ENCODE measurements around the gene ANKIB1.
"Not testable (repeated sequence)": the region's sequence is repeated elsewhere in the genome, so short reads cannot be mapped to it uniquely, and the experiment has no call there.

Gene ANKIB1, protein sequence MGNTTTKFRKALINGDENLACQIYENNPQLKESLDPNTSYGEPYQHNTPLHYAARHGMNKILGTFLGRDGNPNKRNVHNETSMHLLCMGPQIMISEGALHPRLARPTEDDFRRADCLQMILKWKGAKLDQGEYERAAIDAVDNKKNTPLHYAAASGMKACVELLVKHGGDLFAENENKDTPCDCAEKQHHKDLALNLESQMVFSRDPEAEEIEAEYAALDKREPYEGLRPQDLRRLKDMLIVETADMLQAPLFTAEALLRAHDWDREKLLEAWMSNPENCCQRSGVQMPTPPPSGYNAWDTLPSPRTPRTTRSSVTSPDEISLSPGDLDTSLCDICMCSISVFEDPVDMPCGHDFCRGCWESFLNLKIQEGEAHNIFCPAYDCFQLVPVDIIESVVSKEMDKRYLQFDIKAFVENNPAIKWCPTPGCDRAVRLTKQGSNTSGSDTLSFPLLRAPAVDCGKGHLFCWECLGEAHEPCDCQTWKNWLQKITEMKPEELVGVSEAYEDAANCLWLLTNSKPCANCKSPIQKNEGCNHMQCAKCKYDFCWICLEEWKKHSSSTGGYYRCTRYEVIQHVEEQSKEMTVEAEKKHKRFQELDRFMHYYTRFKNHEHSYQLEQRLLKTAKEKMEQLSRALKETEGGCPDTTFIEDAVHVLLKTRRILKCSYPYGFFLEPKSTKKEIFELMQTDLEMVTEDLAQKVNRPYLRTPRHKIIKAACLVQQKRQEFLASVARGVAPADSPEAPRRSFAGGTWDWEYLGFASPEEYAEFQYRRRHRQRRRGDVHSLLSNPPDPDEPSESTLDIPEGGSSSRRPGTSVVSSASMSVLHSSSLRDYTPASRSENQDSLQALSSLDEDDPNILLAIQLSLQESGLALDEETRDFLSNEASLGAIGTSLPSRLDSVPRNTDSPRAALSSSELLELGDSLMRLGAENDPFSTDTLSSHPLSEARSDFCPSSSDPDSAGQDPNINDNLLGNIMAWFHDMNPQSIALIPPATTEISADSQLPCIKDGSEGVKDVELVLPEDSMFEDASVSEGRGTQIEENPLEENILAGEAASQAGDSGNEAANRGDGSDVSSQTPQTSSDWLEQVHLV

DNA sequence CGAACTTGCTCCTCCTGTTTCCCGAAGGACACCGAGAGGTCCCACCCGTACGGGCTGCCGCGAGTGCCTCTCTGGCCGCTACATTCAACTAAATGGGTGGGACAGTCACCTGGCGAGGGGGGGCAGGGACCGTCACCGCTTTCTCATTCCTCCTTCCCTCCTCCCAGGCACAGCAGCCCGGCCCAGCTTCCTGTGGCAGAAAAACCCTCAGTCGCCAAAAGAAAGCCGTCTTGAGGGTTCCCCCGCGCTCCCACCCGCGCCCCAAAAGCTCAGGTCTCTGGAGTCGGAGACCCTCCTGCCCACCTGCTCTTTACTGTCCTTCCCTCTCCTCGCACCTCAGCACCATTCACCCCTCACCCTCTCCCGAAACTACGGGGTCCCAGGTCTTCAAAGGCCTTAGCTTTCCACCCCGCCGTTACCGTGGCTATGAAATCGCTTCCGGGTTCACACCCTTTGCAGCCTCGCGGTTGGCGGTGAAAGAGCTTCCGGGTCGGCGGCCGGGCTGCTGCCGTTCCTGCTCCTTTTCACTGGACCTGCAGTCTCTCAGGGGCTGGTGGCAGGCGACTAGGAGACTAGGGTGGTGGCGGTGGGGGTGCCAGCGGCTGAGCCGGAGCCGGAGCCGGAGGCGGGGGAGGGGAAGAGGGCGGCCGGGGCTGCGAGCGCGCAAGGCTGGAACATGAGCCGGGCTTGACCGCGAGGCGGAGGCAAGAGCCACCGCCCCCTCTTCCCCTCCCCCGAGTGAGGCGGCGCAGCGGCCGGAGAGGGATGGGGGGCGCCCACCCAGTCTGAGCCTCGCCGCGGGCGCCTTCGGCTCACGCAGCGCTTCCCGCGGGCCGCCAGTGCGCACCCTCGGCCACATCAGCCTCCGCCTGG, at the start of gene ANKIB1, which contains the start of gene KRIT1:
TSS of gene ANKIB1 (plus strand) at position 488 of the 873 bp plus-strand sequence. CDS start 49,005 bp downstream, outside the sequence.
TSS of gene KRIT1 (minus strand) at position 428 of the 873 bp plus-strand sequence. CDS start 3,779 bp downstream, outside the sequence.
- DNase-seq: peak; percentile 50

DNA sequence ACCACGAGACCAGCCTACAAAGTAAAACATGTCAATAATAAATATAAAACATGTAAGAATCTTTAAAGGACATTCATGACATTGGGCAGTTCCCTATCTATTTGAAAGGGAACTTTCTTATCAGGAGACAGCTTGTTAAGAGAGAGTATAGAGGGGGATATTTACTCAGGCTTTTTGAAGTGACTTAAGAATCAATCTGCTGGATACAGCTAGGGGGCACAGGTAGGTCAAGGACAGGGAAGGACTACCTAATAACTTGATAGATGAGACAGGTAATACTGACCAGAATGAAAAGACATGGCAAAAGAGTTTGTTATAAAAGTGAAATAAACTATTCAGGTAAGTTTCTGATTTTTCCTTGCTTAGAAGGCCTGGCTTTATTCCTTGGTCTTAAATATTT, 45.0 kb upstream of the ANKIB1 start:
- DNase-seq: no peak

DNA sequence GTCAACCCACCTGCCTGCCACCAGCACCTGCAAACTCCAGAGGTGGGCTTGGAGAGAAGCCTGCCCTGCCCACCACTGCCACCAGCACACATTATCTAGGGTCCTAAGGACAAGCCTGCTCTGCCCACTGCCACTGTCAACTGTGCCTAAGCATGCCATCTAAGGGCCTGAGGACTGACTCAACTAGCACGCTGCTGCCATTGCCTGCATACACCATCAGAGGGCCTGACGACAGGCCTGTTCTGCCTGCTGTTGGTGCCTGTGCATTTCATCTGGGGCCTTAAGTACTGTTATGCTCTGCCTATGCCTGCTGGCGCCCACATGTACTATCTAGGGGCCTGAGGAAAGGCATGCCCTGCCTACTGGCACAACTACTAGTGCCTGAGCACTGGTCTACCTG, 39.8 kb upstream of the ANKIB1 start:
- DNase-seq: no peak

DNA sequence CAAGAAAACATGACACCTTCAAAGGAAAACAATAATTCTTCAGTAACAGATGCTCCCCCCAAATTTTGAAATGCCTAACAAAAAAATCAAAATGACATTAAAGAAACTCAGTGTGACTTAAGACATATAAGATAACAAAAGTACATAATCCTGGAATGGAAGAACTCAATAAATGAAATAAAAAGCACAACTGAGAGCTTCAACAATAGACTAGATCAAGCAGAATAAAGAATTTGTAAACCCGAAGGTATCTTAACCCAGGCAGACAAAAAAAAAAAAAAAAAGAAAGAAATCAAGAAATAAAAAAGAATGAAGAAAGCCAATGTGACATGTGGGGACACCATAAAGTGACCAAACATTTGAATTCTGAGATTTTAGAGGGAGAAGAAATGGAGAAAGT, 39.1 kb upstream of the ANKIB1 start:
- no peak for DNase-seq

DNA sequence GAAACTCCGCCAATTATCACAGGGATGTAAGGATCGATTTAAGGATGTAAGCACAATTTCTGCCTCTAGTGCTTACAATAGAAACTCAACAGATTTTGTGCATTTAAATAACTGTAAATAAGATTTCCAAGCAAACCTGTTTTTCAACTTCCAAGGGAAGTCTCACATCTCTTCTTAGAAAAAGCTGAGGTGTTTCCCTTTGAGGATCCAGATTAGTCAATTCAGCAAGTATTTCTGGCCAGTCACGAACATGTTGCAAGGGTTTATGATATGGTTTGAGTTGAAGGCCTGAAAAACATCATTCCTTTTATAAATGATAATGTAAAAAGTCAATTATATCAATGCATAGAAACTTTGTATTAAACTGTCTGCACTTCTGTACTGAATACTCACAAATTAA, 24.0 kb upstream of the ANKIB1 start:
- no peak for DNase-seq

DNA sequence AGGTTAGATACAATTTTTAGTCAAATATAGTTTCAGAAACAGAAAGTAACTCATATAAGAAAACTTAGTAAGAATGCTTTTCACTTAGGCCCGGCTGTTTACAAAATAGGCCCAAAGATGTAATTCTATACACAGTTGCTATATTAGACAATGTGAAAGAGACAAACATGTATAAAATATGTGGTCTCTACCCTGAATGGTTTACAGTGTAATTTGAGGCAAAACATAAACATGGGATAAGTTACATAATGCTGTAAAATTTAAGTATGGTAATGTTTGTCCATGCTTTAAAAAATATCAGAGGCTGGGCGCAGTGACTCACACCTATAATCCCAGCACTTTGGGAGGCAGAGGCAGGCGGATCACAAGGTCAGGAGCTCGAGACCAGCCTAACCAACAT, 18.8 kb upstream of the ANKIB1 start:
- no peak for DNase-seq

DNA sequence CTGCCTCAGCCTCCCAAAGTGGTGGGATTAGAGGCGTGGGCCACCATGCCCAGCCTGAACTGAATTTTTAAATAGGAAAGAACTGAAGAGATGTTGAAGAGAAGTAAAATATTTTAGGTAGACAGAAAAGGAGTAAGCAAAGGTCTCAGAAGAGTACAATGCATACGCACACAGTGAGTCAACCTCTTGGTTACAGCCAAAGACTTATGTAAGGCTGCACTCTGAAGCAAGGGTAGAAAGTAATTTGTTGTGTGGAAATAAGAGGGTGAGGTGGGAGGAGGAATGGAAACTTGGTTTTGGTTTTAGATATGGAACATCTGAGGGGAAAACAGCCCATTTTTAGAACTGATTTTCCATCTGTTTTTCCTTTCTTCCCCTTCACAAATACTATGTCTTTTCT, 17.7 kb upstream of the ANKIB1 start:
- DNase-seq: no peak

DNA sequence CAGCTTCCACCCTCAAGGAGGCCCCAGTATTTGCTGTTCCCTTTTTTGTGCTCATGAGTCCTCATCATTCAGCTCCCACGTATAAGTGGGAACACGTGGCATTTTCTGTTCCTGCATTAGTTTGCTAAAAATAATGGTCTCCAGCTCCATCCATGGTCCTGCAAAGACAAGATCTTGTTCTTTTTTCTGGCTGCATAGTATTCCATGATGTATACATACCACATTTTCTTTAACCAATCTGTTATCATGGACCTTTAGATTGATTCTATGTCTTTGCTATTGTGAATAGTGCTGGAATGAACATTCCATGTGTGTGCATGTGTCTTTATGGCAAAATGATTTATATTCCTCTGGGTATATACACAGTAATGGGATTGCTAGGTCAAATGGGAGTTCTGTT, 17.0 kb upstream of the ANKIB1 start:
- DNase-seq: no peak

DNA sequence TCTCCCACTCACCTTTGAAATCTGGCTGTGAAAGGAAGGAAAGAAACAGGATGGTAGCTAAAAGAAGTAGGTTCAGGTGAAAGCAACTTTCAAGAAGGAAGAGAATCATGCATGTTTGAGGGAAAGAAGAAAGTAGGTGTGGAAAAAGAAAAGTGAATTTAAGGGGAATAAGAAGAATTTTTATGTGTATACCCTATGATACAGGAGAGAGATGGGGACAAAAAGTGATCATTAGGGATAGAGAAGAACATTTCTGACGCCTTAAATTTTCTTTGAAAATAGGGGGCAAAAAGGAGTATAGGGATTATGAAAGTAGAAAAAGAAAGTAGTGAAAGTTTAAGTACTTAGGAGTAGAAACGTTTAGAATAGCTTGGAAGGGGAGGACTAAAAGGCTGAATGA, 15.2 kb upstream of the ANKIB1 start:
- no peak for DNase-seq

DNA sequence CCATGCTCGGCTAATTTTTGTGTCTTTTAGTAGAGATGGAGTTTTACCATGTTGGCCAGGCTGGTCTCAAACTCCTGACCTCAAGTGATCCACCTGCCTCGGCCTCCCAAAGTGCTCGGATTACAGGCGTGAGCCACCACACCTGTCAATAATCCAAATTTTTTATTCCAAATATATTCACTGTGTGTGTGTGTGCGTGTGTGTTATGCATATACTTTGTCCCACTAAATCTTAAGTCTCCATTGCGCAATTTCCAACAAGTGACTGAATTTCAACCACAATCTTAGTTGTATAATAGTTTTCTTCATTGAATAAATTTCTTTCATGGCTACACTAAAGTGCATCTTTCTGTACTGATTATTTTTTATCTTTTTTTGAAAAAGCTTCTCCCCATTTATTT, 2.8 kb upstream of the ANKIB1 start:
- no peak for DNase-seq

DNA sequence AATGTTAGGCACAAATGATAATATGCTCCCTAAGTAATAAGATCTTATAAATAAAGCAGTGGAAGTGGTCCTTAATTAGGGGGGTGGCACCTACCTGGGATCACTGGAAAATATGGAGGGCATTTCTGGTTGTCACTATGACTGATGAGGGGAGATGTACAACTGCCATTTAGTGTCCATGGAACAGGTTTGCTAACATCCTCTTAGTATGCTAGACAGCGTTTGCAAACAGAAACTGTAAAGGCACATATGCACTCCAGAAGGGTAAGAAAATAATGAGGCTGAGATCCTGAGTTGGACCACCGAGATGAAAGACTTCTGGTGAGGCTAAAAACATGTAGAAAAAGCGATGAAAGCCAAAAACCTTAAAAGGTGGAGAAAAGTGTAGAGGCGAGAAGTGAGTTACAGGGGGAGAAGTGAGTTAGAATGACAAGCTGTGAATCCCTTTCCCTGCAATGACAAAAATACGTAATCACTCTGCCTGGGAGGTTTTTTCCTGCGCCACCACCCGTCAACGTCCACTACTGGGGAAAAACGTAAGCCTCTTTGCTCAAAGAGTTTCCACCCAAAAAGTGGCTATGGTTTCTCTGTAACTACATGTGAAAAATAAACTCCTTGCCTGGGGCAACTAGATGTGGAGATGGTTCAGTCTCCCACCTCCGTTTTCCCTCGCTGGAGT, 827 bp upstream of the ANKIB1 start:
- DNase-seq: no peak

DNA sequence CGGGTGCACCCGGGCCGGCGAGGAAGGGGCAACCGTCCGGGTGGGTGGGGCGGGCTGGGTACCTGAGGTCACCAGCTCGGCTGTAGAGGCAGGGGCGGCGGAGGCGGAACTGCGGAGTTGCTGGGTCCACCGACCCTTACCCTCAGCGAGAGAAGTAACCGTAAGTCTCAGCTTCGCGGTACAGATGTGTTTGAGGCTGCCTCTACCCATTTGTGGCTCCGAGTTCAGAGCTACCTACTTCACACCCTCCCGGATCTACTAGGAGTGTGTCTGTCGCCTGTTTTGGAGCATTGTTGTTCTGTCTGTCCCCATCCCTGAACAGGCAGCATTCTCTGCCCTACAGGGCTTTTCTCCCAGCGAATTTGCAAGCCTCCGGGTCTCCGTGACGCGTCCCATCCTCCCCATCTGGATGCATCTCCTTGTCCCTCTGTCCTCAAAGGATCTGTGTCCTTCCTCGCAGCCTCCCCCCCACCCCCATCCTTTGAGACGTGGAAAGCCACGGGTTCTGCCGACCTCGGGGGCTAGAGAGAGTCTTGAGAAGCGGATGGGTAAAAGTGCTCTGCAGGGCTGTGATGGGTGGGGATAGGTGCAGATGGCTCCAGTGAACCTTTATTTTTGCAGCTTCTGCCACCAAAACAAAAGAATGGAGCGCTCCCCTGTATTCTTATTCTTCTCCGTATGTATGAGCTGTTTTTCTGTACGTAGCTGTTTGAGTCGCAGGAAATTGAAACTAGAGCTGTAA, 757 bp downstream of the ANKIB1 start:
- DNase-seq: no peak

DNA sequence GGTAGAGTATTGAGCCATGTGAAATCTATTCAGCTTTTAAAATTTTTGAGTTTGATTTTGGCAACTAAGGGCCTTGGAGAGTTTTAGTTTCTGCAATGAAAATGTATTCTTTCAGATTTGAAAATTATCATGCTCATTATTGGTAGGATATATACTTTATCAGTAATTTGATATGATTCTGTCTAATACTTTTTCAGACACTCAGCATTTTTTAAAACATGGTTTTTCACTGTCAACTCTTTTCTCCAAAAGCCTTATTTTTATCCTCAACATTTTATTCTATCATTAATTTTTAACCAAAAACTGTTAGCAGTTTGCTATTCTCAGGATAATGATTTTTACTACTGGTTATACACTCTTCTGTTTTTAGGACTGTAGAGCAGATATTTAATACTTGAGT, 4.8 kb downstream of the ANKIB1 start:
- no peak for DNase-seq

DNA sequence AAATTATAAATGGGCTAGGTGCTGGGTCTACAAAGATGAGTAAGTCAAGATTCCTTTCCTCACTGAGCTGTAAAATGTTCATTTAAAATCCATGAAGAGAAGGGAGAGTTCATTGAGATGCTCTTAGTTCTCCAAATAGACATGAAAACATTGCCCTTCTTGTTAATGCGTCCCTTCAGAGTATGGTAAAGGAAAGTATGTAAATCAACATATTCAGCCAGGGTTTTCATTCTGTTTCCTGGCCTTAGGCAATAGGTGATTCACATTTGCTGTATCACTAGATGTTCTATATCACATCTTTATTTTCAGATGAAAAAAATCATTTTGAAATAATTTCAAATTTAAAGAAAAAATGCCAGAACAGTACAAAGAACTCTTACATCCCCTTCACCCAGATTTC, 5.4 kb downstream of the ANKIB1 start:
- no peak for DNase-seq

DNA sequence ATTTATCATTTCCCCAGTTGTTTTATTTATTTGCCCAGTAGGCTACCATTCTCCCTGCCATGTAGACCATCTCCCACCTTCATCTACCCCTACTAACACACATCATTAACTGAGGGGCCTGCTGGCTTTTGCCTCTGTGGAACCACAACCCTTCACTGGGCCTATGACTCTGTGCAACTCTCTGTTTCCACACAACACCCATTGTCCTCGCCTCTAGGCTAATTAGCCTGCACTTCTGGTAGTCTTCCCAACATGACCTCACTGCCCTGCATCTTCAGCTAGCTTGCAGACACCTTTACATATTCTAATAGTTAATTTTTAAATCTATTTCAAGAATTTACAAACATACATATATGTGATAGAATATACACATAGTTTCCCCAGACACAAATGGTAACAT, 7.5 kb downstream of the ANKIB1 start:
- DNase-seq: no peak

DNA sequence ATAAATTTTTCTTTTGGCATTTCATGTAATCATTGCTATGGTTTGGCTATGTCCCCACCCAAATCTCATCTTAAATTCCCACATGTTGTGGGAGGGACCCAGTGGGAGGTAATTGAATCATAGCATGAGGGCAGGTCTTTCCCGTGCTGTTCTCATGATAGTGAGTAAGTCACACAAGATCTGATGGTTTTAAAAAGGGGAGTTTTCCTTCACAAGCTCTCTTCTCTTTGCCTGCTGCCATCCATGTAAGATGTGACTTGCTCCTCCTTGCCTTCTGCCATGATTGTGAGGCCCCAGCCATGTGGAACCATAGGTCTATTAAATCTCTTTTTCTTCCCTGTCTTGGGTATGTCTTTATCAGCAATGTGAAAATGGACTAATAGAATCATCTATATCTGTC, 9.0 kb downstream of the ANKIB1 start:
- DNase-seq: not testable (repeated sequence)

DNA sequence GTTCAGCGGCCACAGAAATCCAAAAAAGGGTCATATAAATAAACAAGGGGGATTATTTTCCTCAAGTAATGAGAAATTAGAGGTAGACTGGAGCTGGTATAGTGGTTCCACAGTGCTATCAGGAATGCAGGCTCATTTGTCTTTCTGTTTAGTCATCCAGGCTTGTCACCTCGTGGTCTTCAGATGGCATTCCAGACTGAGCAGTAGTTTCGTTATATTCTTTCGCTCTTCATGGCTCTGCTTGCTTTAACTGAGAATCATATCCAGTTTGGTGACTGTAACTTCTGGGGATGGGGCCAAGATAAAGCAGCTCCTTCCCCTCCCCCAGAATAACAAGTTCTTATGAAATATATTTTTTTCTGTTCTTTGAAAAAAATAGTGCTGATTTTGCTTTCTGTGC, 9.5 kb downstream of the ANKIB1 start:
- DNase-seq: no peak

DNA sequence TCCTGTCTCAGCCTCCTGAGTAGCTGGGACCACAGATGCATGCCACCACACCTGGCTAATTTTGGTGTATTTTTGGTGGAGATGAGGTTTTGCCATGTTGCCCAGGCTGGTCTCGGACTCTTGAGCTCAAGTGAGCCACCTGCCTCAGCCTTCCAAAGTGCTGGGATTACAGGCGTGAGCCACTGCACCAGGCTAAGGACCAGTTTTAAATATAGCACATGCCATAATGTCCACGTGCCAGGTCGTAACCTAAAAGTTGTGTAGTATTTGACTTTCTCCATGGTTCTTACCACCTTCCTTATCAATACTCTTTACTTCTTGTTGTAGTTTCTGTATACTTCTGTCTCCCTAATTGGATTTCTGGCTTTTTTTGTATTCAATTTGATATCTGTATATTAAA, 13.3 kb downstream of the ANKIB1 start:
- DNase-seq: no peak

DNA sequence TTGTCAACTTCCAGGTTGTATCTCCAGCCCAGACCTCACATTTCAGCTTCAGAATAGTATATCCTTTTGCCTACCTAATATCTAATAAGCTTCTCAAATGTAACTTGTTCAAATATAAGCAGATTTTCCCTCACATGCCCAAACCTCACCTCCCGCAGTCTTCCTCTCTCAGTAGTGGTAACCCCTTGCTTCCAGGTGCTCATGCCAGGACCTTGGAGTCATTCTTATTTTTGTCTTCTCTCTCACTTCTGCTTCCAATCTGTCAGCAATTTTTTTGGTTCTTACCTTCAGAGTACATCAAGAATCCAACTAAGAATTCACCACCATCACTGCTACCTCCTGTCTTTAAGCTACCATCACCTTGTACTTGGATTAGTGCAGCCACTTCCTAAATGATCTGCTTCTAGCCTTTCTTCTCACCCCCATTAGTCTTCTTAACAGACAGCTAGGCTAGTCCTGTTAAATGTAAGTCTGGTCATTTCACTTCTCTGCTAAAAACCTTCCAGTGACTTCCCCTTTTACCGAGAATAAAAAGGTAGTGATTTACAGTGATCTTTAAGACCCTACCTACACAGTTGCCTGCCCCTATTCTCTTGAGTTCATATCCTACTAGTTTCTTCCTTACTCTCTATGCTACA, 14.0 kb downstream of the ANKIB1 start:
- no peak for DNase-seq

DNA sequence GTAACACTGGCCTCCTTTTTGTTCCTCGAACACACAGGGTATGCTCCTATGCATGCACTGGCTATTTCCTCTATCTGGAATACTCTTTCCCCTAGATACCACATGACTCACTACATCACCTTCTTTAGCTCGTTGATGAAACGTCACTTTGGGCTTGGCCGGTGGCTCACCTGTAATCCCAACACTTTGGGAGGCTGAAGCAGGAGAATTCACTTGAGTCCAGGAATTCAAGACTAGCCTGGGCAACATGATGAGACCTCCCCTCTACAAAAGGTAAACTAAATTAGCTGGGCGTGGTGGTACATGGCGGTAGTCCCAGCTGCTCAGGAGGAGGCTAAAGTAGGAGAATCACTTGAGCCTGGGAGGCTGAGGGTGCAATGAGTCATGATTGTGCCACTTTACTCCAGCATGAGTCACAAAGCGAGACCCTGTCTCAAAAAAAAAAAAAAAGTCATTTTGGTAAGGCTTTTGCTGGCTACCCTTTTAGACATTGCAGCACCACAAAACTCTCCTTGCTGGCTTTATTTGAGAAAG, 14.5 kb downstream of the ANKIB1 start:
- DNase-seq: no peak

Measured in NCI-H510A (cell line).